H1 (cell line): Measurements from ENCODE around the gene SRSF1. TPM values are rescaled to one million over a fixed set of nuclear protein-coding genes. Genes with fewer than 3 reads are reported as not detected.

Experiments
- CTCF ChIA-PET: fragments of 300-600 bp; sonication (Branson Sonifier 250); formaldehyde crosslinking; loops from one replicate; lab custom pipeline; 2021; ENCODE audit not compliant: partially characterized antibody; lab: Charles Lee
- POLR2A ChIA-PET: fragments of 300-600 bp; sonication (Branson Sonifier 250); formaldehyde crosslinking; loops from one replicate; lab custom pipeline; 2021; ENCODE audit warnings: inconsistent platforms; ENCODE audit not compliant: partially characterized antibody; lab: Charles Lee
- DNase-seq, 2 experiments: peaks; one replicate each; pipeline versions ENCODE4 v3.0.0 to v3.0.0-alpha.2; 2010 to 2022; ENCODE audit warnings: low spot score in 2 of 2, low read depth in 1 of 2, mixed read lengths in 1 of 2
- FAIRE-seq: peaks from 2 replicates; lab custom pipeline; 2011; peaks lifted over from hg19 to GRCh38; lab: Jason Lieb, UNC
- H2AFZ ChIP-seq: 2 replicates; pipeline ENCODE4 v1.8.1; 2012; ENCODE audit warnings: low read length, inconsistent platforms
- H2AK5ac ChIP-seq: 2 replicates; pipeline ENCODE4 v1.6.1; 2013; ENCODE audit warnings: low read depth, low read length
- H2BK120ac ChIP-seq: replicated peaks from 2 replicates; pipeline ENCODE3; 2013; ENCODE audit warnings: low read depth, low read length, inconsistent platforms
- H2BK12ac ChIP-seq: 2 replicates; pipeline ENCODE4 v1.6.1; 2013; ENCODE audit warnings: low read depth, low read length
- H2BK15ac ChIP-seq: 2 replicates; pipeline ENCODE4 v1.6.1; 2013; ENCODE audit warnings: low read length
- H2BK20ac ChIP-seq: 2 replicates; pipeline ENCODE4 v1.6.1; 2013; ENCODE audit warnings: low read length
- H2BK5ac ChIP-seq: 2 replicates; pipeline ENCODE4 v1.6.1; 2013; ENCODE audit warnings: low read depth, low read length
- H3K14ac ChIP-seq: 2 replicates; pipeline ENCODE4 v1.6.1; 2013; ENCODE audit warnings: inconsistent platforms; ENCODE audit not compliant: insufficient read length
- H3K18ac ChIP-seq: 2 replicates; pipeline ENCODE4 v1.6.1; 2013; ENCODE audit warnings: low read length; ENCODE audit errors: extremely low read depth
- H3K23ac ChIP-seq: 2 replicates; pipeline ENCODE4 v1.6.1; 2013; ENCODE audit warnings: inconsistent platforms; ENCODE audit not compliant: insufficient read length
- H3K23me2 ChIP-seq: 2 replicates; pipeline ENCODE4 v1.6.1; 2013; ENCODE audit warnings: low read depth, low read length
- H3K27ac ChIP-seq: 2 replicates; pipeline ENCODE4 v1.6.1; 2011; ENCODE audit warnings: low read depth, low read length, inconsistent platforms
- H3K27me3 ChIP-seq, 4 experiments: replicated peaks in 1 of 4; 1 replicate in 1 of 4; 2 replicates in 3 of 4; pipeline versions ENCODE4 v1.6.1 to v1.8.1; 2011 to 2013; ENCODE audit warnings: low read length in 3 of 4, mild to moderate bottlenecking in 3 of 4, inconsistent platforms in 2 of 4, mixed read lengths in 2 of 4, moderate library complexity in 1 of 4; ENCODE audit not compliant: control insufficient read depth in 3 of 4, insufficient read depth in 3 of 4; ENCODE audit errors: extremely low read depth in 1 of 4
- H3K36me3 ChIP-seq, 4 experiments: 2 replicates each; pipeline versions ENCODE4 v1.6.1 to v1.8.1; 2011 to 2013; ENCODE audit warnings: mild to moderate bottlenecking in 4 of 4, low read length in 3 of 4, moderate library complexity in 2 of 4, control low read depth in 1 of 4, inconsistent platforms in 1 of 4; ENCODE audit not compliant: insufficient read depth in 4 of 4, control insufficient read depth in 2 of 4
- H3K4ac ChIP-seq: replicated peaks from 2 replicates; pipeline ENCODE3; 2013; ENCODE audit warnings: low read length, low read depth, mixed read lengths, inconsistent platforms; ENCODE audit not compliant: insufficient read length
- H3K4me1 ChIP-seq, 4 experiments: replicated peaks in 1 of 4; 1 replicate in 1 of 4; 2 replicates in 3 of 4; pipeline versions ENCODE4 v1.6.1 to v1.8.1; 2011 to 2013; ENCODE audit warnings: low read length in 3 of 4, inconsistent platforms in 2 of 4, mixed read lengths in 1 of 4; ENCODE audit not compliant: insufficient read depth in 4 of 4, control insufficient read depth in 3 of 4
- H3K4me2 ChIP-seq, 2 experiments: 2 replicates each; pipeline versions ENCODE4 v1.6.1 to v1.8.1; 2011 to 2013; ENCODE audit warnings: low read depth in 2 of 2, low read length in 2 of 2, control low read depth in 1 of 2, inconsistent platforms in 1 of 2, mild to moderate bottlenecking in 1 of 2; ENCODE audit not compliant: insufficient read depth in 1 of 2
- H3K4me3 ChIP-seq, 4 experiments: fragments of 200-600, 300-600 bp in 1 of 4; sonication (generic), shearing (Covaris generic), sonication (Bioruptor Twin) in 1 of 4; 2 replicates each; pipeline versions ENCODE4 v1.5.1 to v1.8.1; 2011 to 2016; ENCODE audit warnings: low read length in 4 of 4, low read depth in 3 of 4, control low read depth in 2 of 4, inconsistent platforms in 2 of 4, mild to moderate bottlenecking in 2 of 4, mixed read lengths in 1 of 4, moderate library complexity in 1 of 4; ENCODE audit not compliant: insufficient read depth in 2 of 4; ENCODE audit errors: extremely low read depth in 1 of 4
- H3K56ac ChIP-seq: replicated peaks from 2 replicates; pipeline ENCODE3; 2013; ENCODE audit warnings: low read depth, mild to moderate bottlenecking, mixed read lengths, low read length, inconsistent platforms; ENCODE audit not compliant: insufficient read length
- H3K79me1 ChIP-seq: 2 replicates; pipeline ENCODE4 v1.6.1; 2013; ENCODE audit warnings: low read depth, low read length, control low read depth
- H3K79me2 ChIP-seq, 2 experiments: 2 replicates each; pipeline versions ENCODE4 v1.6.1 to v1.8.1; 2012 to 2013; ENCODE audit warnings: low read length in 2 of 2, mild to moderate bottlenecking in 2 of 2, inconsistent platforms in 1 of 2; ENCODE audit not compliant: insufficient read depth in 2 of 2, control insufficient read depth in 1 of 2
- H3K9ac ChIP-seq, 4 experiments: replicated peaks in 1 of 4; 1 replicate in 1 of 4; 2 replicates in 3 of 4; pipeline versions ENCODE4 v1.6.1 to v1.8.1; 2011 to 2013; ENCODE audit warnings: low read depth in 3 of 4, low read length in 3 of 4, control low read depth in 2 of 4, mild to moderate bottlenecking in 2 of 4, moderate library complexity in 2 of 4, inconsistent platforms in 1 of 4; ENCODE audit errors: extremely low read depth in 1 of 4
- H3K9me3 ChIP-seq, 2 experiments: 2 replicates each; pipeline versions ENCODE4 v1.6.1 to v1.8.1; 2012 to 2013; ENCODE audit warnings: mild to moderate bottlenecking in 2 of 2, moderate library complexity in 2 of 2, control low read depth in 1 of 2, inconsistent platforms in 1 of 2, low read depth in 1 of 2, low read length in 1 of 2, mixed read lengths in 1 of 2; ENCODE audit not compliant: insufficient read depth in 2 of 2
- H4K20me1 ChIP-seq, 2 experiments: replicated peaks in 1 of 2; 2 replicates each; pipeline versions ENCODE3 to v1.8.1; 2011 to 2013; ENCODE audit warnings: inconsistent platforms in 2 of 2, low read length in 2 of 2, mild to moderate bottlenecking in 1 of 2; ENCODE audit not compliant: insufficient read depth in 2 of 2, control insufficient read depth in 1 of 2
- H4K5ac ChIP-seq: 2 replicates; pipeline ENCODE4 v1.6.1; 2013; ENCODE audit warnings: low read length, low read depth, mixed read lengths, inconsistent platforms; ENCODE audit not compliant: insufficient read length
- H4K8ac ChIP-seq: 2 replicates; pipeline ENCODE4 v1.8.0; 2013; ENCODE audit warnings: mild to moderate bottlenecking, moderate library complexity, low read length, inconsistent platforms; ENCODE audit not compliant: insufficient read depth; ENCODE audit errors: extremely low read depth
- H4K91ac ChIP-seq: replicated peaks from 2 replicates; pipeline ENCODE3; 2013; ENCODE audit warnings: low read length, mixed read lengths, inconsistent platforms; ENCODE audit not compliant: insufficient read length
- JUND ChIP-seq: IDR thresholded peaks from 2 replicates; pipeline ENCODE4 v1.6.1; 2011; ENCODE audit warnings: mild to moderate bottlenecking, improper control_type of control experiment, low read length
- POLR2A ChIP-seq, 2 experiments: IDR thresholded peaks; 1 replicate in 1 of 2; 2 replicates in 1 of 2; pipeline ENCODE4 v1.6.1; 2011; ENCODE audit warnings: low read depth in 2 of 2, low read length in 2 of 2, mild to moderate bottlenecking in 2 of 2; ENCODE audit errors: control extremely low read depth in 1 of 2
- POLR2AphosphoS5 ChIP-seq: IDR thresholded peaks from 2 replicates; pipeline ENCODE4 v1.6.1; 2011; ENCODE audit warnings: low read depth, low read length
- WGBS, 2 experiments: shearing (Covaris generic) in 1 of 2; methylation state at CpG; one replicate each; pipeline versions ENCODE4 v1.1.6 to v1.1.7; 2013 to 2015; ENCODE audit warnings: low lambda C conversion rate in 2 of 2, mixed read lengths in 2 of 2, inconsistent platforms in 1 of 2, low coverage in 1 of 2, missing lambda C conversion rate in 1 of 2; ENCODE audit not compliant: insufficient replicate concordance in 2 of 2, insufficient coverage in 1 of 2, insufficient read length in 1 of 2; ENCODE audit errors: extremely low coverage in 1 of 2, missing lambda C conversion rate in 1 of 2; 5-methylcytosine and 5-hydroxymethylcytosine counted together
- polyA plus RNA-seq, 7 experiments: library from polyadenylated mRNA; depleted of rRNA in 3 of 7; stranded (reverse) in 5 of 7; unstranded in 2 of 7; fragments of >200 nt in 5 of 7; fragments of 200-250 nt in 2 of 7; gene quantifications; 1 replicate in 5 of 7; 2 replicates in 1 of 7; 4 replicates in 1 of 7; pipeline versions ENCODE4 v1.2.1 to v1.2.3, GENCODE V29; 2011 to 2013; ENCODE audit warnings: missing spikeins in 2 of 7, mixed read lengths in 2 of 7
- total RNA-seq: library from RNA; stranded (reverse); fragmentation: NEBNext Ultra II Directional; extraction: Animal tissue kit (Norgen Biotek cat#: 25700); gene quantifications from 2 replicates; pipeline ENCODE4 v1.2.1, GENCODE V29; 2021

SRSF1 gene
- total and polyA plus RNA-seq, 2 of the 8 experiments (the other 6 are each of a cell fraction or from before 2014, with no cell fraction given): 149 to 429 TPM

DNA sequence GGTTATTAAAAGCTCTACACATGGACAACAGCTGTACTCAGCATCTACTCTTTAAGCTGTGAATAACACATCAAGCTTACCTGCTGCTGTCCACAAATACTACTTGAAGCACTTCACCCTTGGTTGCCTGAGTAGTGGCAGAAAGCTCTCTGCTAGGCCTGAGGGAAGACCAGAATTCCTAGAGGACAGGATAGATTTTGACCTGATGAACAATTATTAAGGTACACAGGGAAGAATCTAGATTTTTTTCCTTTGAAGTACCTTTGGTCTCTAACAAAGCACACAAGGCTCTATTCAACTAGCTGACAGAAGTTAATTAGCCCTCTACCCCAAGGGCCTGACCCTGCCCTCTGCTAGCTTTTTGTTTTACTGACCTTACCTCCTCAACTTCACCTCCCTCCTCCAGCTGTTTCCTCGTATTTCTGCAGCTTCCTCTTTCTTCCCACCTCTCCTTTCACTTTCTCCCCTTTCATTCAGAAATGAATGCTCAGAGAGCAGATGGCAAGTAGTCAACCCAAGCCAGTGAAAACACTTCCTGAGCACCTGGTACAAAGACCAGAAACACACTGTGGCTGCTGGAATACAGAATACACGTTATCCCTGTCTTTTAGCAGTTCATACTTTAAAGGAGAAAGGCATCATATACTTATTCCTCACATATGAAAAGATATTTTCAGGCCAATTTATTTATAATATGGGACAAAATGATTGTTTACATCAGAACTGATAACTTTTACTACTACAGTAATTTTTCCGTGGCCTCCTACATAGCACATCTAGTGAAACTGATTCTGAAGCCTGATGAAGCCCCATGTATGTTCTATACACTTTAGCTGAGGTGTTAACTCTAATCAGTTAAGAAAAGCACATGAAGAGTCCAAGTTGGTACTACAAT lies 13.3 kb downstream of the SRSF1 start:
- Histone ChIP-seq H2BK12ac (no peak overlapping the region), H3K4me2 (no peak overlapping the region), H3K9me3 (no peaks in the 10 kb centered on the region), H2BK15ac (no peak overlapping the region), H4K8ac (no peak overlapping the region), H3K9ac (peak overlapping the region in 1 of 4 experiments; percentile 34; a peak in 1 of 7 replicates), H4K91ac (no peak overlapping the region), H2BK20ac (no peak overlapping the region), H3K18ac (no peak overlapping the region), H3K56ac (no peak overlapping the region), H3K14ac (no peak overlapping the region), H3K27ac (no peak overlapping the region), H3K4me3 (no peak overlapping the region), H3K79me1 (no peaks in the 10 kb centered on the region), H3K23ac (no peak overlapping the region), H3K23me2 (peaks cover under 1% of the 10 kb centered on the region; the same call in 1 of the 2 replicates), H3K36me3 (peaks cover 0 to 15% (median 5%) of the 10 kb centered on the region in 4 experiments; a peak in 3 of 8 replicates), H3K4me1 (peaks cover 0 to 9% (median 0%) of the 10 kb centered on the region in 4 experiments; a peak in 4 of 7 replicates), H3K79me2 (no peaks in the 10 kb centered on the region), H4K5ac (no peak overlapping the region), H2BK120ac (no peak overlapping the region), H4K20me1 (no peaks in the 10 kb centered on the region), H2AK5ac (no peak overlapping the region), H2AFZ (no peak overlapping the region), H2BK5ac (no peak overlapping the region), H3K4ac (no peak overlapping the region), H3K27me3 (no peaks in the 10 kb centered on the region)
- CTCF ChIA-PET: interaction anchor here (0.5 to 15.0 kb wide), 22 partner anchors 7 to 822 kb away, joined by 3 to 384 read pairs (median 5); partner anchors contain the start of genes CUEDC1, MRPS23 and SRSF1
- POLR2A ChIA-PET: interaction anchor here (0.7 to 28.0 kb wide), 24 partner anchors 7 to 243 kb away, joined by 3 to 672 read pairs (median 4); partner anchors contain the start of genes DYNLL2, MRPS23 and SRSF1
- DNase-seq (no peak), FAIRE-seq (no peak)
- WGBS, 2 experiments: 66% methylated on average over 3 of the region's 3 CpGs; no CpG with 5 or more reads in 1 of the 2 experiments
- peak; percentile 40 to 41; a peak in 2 of 3 replicates for TF ChIP-seq POLR2A (IDR thresholded peaks at IDR 0.05; ENCODE audit: control extremely low read depth in 1 of 2, low read depth in 2 of 2, low read length in 2 of 2)
- no peak for TF ChIP-seq JUND
- TF ChIP-seq POLR2AphosphoS5: peak; percentile 64
